HG02642 (cell line): ENCODE data around the gene GAMT.

Experiments used
- ATAC-seq: cut with Tn5 transposase; IDR thresholded peaks from one replicate; pipeline ENCODE4 v1.9.1; 2021; ENCODE audit warnings: mild to moderate bottlenecking; ENCODE audit not compliant: unreplicated experiment, poor library complexity

Gene GAMT

DNA sequence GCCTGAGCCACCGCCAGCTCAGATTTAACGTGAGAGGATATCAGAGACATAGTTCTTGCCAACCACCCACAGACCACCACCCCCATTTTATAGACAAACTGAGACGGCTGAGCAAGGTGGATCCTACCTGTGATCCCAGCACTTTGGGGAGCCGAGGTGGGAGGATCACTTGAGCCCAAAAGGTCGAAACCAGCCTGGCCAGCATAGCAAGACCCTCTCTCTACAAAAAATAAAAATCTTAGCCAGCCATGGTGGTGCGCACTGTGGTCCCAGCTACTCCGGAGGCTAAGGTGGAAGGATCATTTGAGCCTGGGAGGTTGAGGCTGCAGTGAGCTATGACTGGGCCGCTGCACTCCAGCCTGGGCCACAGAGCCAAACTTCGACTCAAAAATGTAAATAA, 48.2 kb downstream of the GAMT start:
- no peak for ATAC-seq

DNA sequence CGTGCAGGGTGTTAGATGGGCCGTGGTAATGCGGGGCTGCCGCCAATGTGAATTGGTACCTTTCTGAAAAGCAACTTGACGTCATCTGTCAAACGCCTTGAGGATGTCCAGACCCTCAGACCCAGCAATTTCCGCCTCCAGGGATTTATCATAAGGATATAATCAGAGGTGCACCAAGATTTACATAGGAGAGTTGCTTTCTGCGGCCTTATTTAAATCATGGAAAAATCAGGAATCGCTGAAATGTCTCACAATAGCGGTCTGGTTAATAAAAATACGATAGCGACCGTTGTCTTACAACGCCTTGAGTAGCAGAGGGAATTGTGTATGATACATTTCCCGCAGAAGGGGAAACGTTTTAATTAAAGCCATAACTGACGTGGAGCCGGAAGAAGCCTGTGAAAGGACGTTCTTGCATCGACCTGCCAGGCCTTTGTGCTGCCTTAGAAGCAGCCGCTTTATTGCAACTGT, 49.9 kb downstream of the GAMT start:
- ATAC-seq, result no peak

DNA sequence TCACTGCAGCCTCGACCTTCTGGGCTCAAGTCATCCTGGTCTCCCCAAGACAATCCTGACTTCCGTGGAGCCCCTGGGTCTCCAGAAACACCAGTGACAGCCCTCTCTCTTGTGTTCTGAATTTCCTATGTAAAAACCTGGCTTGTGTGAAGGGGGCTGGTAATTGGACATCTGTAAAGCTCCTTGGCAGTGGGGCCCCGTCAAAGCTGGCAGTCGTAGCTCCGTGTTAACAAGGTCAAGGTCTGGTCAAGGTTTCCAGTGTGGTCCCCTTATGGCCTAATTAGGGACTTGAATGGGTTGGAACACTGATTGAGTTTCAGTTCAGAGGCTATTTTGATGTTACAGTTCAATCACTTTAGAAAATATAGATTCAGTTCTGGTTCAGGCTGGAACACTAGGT, 50.5 kb downstream of the GAMT start:
- ATAC-seq, result no peak

DNA sequence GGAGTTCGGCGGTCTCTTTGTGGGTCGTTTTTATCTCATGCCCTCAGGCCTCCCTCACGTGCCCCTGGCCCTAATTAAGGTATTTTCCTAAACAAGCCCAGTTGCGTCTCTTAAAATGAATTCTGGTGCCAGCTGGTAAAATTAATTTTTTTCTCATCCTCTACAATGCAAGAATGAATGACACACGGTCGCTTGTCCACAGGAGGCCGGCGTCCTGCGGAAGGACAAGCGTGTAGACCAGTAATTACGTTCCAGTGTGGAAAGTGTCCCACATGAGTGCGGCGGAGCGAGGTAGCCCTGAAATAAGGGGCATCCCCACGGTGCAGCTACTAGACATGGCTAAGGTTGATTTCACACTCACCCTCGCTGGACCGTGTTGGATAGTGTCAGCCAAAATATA, 52.1 kb downstream of the GAMT start:
- no peak for ATAC-seq
